ENCODE results near the gene CMC1.

The CMC1 gene

GRCh38 chr3:28301688-28302087 is 60.3 kb downstream of the CMC1 start:
- peak in 1 of 3 experiments; percentile 53 for DNase-seq

- no peak for DNase-seq
Measured at GRCh38 chr3:28308196-28308595, 66.8 kb downstream of the CMC1 start.

- DNase-seq = no peak
Measured at GRCh38 chr3:28315711-28316110, 74.3 kb downstream of the CMC1 start.

GRCh38 chr3:28316226-28316625 is 74.8 kb downstream of the CMC1 start:
- no peak for DNase-seq

DNA sequence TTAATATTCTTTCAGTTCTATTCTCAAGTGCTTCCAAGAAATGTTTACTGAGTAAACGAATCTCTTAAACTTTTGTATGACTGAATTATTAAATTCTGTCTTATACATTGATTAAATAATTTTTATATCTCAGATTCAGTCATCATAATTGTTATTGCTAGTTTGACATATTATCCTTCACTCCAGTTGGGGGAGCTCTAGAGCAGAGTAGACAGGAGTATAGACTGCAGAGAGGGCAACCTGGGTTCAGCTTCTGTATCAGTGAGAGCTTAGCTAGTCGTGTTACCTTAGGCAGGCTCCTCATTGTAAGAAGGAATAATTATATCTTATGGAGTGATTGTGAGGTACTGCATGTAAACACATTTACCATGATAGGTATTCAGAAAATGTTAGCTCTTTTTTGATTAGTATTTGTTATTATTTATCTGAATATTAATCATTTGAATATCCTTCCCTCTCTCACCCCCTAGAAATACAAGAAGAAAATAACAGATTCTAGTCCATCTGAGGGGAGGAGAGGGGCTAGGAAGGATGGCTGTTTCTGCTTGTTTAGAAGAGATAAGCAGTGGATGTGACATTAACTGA is 76.1 kb downstream of the CMC1 start:
- DNase-seq = peak; percentile 12 to 66 (median 25)

GRCh38 chr3:28320981-28321380 is 79.6 kb downstream of the CMC1 start:
- no peak for DNase-seq

- DNase-seq = no peak
Measured at GRCh38 chr3:28322464-28322863, 81.0 kb downstream of the CMC1 start.

GRCh38 chr3:28326458-28326926 is 85.1 kb downstream of the CMC1 start:
- no peak for DNase-seq

- DNase-seq = peak in 2 of 3 experiments; percentile 5 to 44
Measured at GRCh38 chr3:28328188-28329151, 87.1 kb downstream of the CMC1 start.

- no peak for DNase-seq
Measured at GRCh38 chr3:28334552-28334951, 93.1 kb downstream of the CMC1 start.

DNA sequence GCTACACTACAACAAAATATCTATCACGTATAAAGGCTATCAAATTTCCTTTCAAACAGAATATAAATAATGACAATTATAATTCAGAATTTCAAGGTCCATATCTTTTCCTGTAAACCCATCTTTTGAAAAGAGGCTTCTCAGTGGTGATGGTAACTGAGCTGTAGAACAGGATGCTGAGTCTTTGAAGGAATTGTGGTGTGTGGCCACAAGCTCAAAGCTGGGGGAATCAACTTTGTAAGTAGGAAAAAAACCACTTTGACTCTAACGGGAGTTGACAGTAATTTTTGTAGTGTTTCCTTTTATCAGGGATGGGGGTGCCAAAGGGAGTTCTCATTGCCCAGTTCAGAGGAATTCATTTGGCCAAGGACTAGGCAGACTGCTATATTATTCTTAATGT is 93.8 kb downstream of the CMC1 start:
- no peak for DNase-seq

DNA sequence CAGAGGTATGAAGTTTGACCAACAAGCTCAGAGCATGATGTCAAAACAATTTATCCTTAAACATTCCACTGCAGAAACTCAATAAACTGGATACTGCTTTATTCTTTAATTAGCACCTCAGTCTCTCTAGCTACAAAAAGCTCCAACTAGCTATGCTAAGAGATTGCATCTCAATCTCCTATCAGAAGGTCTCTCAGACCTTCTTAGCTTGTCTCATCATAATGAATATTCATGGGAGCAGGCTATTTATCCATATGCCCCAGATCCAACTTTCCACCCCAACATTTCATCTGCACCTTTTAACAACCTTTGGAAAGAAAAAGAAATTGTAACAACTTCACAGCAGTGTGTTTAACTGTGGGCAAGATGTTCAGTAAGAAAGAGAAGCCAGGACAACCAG is 95.8 kb downstream of the CMC1 start:
- no peak for DNase-seq

- DNase-seq = no peak
Measured at GRCh38 chr3:28343144-28343543, 101.7 kb downstream of the CMC1 start.

GRCh38 chr3:28345690-28346089 is 104.3 kb downstream of the CMC1 start:
- no peak for DNase-seq

- DNase-seq = peak in 1 of 3 experiments; percentile 54
Measured at GRCh38 chr3:28347374-28348264, 106.2 kb downstream of the CMC1 start.

GRCh38 chr3:28348265-28348628 is 106.8 kb downstream of the CMC1 start:
- no peak for DNase-seq

DNA sequence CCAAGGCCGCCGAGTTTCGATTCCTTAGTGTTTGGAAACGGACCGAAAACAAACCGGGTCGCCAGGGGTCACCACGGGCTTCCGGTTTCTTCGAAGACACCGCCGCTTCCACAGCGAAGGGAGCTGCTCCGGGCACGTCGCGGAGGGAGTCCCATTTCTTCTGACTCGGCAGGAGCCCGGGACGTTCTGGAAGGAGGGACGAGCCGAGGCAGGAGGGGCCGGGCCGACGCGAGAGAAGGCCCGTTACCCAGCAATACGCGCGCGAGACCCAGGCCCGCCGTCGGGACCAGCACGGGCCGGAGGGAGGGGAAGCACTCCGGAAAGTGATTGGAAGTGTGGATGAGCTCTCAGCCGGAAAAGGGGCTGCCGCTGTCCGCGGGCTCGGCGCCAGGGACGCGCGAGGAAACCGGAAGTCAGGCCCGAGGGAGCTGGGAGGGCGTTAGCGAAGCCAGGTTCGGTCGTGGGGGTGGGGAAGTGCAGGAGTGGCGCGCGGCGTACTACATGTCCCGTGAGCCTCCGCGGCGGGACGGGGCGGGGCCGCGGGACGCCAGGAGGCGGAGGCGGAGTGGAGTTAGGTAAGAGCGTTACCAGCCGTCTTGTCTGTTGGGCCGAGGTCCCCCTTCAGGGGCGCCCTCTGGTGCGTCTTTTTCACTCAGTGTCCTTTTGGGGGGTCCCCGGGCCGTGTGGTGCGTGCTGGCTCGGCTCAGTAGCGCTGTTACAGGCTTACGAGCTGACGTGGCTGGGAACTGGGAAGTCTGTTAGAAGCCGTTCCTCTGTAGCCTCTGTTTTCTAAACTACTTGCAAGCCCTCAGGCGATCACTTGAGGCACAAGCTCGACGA is 107.4 kb downstream of the CMC1 start, which contains the start of the genes AZI2 and ZCWPW2:
TSS of gene AZI2 (minus strand) at position 196 of the 840 bp plus-strand sequence. CDS start 8,207 bp downstream, outside the sequence.
TSS of gene ZCWPW2 (plus strand) at position 93 of the 840 bp plus-strand sequence. CDS start 64,348 bp downstream, outside the sequence.
- peak; percentile 87 to 95 (median 89) for DNase-seq

- no peak for DNase-seq
Measured at GRCh38 chr3:28349469-28350000, 108.1 kb downstream of the CMC1 start.
